GM18867 (cell line): ENCODE measurements around the gene IQSEC3.
"Not testable (repeated sequence)": the region's sequence is repeated elsewhere in the genome, so short reads cannot be mapped to it uniquely, and the experiment has no call there.

ENCODE experiments used
- ATAC-seq: cut with Tn5 transposase; IDR thresholded peaks from one replicate; pipeline ENCODE4 v1.9.1; 2021; ENCODE audit warnings: mild to moderate bottlenecking, moderate library complexity; ENCODE audit not compliant: unreplicated experiment

The IQSEC3 gene

DNA sequence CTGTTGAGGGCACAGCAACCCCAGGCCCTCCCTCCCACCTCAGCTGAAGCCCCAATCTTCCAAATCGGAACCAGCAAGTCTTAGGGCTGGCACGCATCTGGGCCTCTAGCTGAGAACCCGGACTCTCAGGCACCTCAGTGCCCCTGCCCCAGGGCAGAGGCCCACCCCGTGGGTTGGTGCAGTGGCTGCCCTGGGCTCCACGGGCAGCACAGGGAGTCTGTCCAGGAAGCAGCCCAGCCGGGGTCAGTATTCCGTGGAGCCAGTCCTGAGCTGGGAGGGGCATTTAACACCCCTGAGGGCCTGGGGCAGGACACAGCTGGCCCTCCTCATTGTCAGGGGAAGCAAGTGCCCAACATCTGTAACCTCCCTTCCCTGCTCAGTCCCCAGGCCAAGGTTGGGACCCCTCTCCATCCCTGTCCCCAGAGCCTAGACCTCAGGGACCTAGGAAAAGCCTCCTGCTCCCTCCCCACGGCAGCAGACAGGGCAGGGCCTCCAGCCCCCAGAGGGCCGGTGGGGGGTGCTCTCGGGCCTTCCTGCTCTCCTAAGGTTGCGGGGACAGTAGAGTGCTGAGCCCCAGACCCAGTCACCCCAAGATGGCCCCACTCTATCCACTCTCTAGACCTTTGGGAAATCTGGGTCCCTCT, 110.9 kb downstream of the IQSEC3 start:
- no peak for ATAC-seq

DNA sequence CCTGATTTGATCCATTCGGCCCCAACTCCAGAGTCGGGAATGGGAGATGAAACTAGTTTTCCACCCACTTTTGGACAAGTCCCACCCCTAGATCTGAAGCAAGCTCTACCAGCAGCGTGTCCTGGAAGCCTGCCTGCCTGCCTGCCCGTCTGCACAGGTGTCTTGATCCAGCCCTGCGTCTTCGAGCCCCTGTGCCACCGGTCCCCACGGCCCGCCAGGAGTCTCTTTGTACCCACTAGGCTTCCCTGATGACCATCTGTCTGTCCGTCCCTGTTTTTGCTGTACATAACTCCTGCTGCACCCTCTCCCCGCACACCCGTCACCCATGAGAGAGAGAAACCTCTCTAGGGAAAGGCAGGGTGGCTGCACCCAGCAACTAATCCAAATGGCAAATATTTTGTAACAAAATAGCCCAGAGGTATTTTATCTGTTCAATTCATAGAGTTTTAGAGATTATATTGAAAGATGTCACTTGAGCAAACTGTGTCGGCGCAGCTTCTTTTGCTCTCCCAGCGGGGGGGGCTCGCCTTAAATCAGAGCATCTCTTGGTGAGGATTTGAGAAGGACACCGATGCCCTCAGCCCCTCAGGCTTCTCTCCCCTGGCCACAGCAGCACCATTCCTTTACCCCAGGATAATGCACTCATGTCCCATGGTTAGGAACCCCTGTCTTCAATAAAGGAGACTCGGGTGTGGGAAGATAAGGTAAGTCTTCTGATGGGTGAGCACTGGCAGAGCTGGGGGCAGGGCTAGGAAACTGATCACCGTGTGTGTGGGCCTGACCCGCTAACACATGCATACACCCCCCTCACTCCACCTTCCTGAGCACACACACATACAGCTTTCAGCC, 111.6 kb downstream of the IQSEC3 start:
- ATAC-seq: no peak

DNA sequence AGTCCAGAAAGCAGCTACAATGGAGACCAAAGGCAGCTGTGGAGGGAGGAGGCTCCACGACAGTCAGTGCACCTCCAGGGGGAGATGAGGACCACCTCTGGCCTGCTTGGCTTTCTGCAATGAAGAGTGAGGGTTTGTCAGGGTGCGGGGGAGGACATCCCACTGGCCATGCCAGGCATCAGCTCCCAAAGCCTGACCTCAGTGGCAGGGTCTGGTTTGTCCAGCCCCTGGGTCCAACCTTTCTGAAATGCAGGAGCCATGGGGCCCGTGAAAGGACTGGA, 112.2 kb downstream of the IQSEC3 start:
- ATAC-seq: no peak

DNA sequence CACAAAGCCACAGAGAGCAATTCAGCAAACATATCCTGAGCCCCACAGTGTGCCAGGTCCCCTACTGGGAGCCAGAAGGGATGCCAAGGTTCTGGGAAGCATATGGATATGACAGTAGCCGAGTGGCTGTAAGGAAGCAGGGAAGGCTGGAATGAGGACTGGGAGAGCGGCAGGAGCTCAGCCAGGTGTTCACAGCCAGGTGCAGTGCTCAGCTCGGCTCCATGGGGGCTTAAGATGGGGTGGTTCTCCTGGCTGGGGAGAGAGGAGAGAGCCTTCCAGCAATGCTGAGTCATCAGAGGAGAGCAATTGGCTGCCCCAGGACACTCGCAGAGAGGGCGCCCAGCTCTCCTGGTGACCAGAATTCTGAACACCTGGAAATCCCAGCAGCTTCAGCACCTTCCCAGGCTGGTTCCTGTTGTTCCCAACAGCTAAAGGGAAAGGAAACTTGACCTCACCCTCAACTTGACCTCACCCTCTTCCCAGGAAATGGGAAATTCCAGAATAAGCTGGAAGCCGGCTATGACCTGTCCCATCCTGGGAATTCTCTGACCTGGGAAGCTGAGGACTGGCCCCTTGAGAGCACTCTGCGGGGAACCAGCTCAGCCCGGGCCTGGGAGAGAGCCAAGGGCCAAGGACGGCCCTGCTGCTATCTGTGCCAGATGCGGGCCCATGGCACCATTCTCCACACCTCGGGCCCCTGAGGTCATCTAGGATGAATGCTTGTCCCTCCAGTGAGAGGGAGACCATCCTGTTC, 112.7 kb downstream of the IQSEC3 start:
- ATAC-seq: no peak

DNA sequence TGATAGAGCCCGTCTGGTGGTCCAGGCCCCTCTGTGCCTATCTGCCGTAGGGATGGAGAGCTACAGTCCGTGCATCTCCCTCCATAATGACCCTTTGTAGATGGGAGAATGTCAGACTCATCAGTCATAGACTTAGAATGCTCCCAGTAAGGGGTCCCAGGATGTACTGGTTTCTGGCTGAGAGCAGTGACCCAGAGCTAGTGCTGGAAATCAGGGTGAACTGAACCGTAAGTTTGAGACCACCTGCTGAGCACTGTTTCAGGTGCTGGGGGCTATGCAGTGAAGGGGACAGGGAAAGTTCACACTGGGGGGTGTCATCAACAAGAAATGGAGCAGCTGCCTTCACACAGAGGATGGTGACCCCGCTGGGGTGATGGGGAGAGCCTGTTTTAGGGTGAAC, 113.3 kb downstream of the IQSEC3 start:
- no peak for ATAC-seq

DNA sequence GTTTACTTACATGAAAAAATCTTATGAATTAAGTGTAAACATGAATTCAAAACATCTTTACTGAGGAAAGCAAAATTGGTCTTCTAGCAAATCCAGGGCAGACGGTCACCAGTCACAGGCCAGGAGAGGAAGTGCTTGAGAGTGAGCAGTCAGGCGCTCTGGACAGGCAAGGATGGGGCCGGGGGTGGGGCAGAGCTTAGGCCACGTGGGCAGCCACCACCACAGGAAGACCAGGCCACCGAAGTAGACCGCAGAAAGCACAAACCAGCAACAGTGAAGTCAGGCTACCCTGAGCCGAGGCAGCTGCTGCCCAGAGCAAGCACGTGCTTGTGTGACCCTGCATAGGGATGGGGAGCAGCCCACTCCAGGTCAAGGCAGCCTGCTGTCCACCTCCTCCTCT, 113.9 kb downstream of the IQSEC3 start:
- ATAC-seq: no peak

DNA sequence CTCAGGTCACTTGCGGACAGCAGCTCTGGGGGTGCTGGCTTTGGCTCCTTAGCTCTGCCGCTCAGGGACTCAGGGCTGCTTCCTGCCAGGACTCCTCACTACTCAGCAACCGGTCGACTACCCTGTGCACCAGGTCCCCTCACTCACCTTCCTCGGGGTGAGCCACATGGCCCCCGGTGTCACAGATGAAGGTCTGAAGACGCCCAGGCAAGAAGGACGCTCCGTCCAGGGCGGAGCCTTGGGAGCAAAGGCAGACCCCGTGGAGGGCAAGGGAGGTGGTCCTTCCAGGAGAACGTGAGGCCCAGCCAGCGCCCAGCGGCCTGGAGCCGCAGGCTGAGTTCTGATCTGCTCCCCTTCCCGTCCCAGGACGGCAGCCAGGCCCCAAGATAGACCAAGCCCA, 115.4 kb downstream of the IQSEC3 start:
- ATAC-seq: no peak

DNA sequence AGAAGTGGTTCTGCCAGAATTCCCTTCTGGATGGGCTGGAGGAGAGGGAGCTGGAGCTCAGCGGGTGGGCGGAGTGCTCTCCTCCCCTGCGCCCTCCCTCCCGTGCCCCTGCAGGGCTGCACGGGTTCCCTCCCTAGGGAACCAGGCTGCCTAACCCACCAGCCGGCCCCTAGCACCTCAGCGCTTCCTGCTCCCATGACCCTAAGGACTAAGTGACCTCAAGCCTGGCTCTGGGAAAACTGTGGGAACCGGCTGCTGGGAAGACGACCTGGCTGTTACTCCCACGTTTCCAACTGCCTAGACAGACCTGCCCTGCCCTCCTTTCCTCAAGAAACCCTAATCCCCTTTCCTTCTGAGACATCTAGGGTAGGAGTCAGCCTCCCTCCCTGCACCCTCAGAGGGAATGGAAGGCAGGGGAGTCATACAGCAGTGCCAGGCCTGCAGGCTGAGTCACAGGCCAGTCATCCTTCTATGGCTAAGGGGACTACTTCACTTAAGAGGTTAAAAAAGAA, 115.9 kb downstream of the IQSEC3 start:
- ATAC-seq: no peak

DNA sequence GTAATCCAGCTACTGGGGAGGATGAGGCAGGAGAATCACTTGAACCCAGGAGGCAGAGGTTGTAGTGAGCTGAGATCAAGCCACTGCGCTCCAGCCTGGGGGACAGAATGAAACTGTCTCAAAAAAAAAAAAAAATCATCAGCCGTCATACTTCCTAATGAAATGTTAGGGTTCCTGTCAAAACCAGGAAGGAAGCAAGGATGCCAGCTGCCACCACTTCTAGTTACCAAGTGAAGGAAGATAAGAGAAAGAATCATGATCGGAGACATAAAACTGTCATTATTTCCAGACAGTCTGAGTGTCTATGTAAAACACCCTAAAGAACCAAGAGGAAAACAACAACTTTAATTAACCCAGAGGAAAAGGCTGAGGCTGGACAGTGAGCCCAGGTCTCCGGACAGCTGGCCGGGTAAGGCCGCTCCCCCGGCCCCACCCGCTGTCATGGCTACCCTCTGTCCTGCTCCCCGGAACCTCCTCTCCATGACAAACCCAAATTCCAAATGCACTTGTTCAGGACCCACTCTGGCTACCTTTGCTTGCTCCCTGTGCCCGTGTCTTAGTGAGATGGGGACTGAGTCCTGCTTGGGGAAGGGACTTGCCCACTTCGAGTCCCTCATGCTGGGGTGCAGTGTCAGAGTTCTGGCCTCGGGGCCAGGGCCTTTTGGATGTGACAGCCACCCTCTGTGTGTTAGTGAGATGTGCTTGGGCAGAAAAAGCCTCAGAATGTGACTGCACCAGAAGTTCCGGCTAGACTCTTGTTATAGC, 118.4 kb downstream of the IQSEC3 start:
- ATAC-seq: no peak

DNA sequence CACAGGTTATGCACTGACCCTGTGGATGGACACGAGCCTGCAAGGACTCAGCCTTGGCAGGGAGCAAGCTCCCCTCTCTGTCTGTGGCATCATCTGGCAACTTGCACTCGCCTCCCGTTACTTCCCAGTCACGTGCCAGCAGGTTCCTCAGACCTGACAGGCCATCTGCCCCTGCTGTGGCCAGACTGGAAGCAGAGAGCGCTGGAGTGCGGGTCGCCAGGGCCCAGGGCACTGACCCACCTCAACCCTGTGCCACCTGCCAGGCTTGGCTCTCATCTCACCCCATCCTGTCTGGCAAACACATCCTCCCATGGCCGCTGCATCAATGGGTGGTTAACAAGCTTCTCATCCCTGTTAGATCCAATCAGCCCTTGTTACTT, 119.0 kb downstream of the IQSEC3 start:
- no peak for ATAC-seq

DNA sequence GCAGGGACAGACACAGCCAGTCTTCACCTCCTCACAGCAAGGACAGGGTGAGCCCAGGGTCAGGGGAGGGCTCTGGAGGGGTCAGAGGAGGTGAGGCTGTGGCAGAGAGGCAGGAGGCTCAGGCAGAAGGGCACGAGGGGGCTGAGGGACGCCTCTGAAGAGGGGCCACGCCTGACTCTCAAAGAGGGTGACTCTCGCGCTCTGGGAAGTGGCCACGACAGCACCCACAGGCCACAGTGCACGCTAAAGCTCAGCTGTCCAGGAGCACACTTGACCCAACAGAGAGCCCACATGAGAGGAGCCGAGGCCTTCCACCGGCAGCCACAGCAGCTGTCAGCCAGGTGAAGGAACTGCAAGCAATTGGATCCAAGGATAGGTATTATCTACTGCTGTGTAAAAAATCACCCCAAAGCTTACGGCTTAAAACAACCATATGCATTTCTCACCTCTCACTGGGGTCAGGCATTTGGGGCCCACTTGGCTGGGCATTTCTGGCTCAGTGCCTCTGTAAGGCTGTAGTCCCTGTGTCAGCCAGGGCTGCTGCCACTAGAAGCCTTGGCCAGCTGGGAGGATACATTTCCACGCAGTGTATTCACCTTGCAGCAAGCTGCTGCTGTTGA, 119.5 kb downstream of the IQSEC3 start:
- ATAC-seq: no peak

DNA sequence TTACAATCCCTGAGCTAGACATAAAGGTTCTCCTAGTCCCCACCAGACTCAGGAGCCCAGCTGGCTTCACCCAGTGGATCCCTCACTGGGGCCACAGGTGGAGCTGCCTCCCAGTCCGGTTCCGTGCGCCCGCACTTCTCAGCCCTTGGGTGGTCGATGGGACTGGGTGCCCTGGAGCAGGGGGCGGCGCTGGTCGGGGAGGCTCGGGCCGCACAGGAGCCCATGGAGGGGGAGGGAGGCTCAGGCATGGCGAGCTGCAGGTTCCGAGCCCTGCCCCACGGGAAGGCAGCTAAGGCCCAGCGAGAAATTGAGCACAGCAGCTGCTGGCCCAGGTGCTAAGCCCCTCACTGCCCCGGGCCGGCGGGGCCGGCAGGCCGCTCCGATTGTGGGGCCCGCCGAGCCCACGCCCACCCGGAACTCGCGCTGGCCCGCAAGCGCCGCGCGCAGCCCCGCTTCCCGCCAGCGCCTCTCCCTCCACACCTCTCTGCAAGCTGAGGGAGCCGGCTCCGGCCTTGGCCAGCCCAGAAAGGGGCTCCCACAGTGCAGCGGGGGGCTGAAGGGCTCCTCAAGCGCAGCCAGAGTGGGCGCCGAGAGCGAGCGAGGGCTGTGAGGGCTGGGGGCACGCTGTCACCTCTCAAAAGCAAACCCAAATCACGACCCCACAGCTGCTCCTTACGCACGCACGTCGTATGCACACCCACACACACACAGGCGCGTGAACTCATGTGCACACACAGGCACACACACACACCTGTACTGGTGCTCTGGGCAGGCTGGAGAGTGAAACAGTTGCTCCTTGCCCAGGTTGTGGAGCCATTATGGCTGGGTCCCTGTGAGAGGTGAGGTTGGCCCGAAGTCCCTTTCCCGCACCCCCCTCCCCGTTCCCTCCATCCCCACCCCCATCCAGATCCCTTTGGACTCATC, 121.7 kb downstream of the IQSEC3 start:
- ATAC-seq: not testable (repeated sequence)

DNA sequence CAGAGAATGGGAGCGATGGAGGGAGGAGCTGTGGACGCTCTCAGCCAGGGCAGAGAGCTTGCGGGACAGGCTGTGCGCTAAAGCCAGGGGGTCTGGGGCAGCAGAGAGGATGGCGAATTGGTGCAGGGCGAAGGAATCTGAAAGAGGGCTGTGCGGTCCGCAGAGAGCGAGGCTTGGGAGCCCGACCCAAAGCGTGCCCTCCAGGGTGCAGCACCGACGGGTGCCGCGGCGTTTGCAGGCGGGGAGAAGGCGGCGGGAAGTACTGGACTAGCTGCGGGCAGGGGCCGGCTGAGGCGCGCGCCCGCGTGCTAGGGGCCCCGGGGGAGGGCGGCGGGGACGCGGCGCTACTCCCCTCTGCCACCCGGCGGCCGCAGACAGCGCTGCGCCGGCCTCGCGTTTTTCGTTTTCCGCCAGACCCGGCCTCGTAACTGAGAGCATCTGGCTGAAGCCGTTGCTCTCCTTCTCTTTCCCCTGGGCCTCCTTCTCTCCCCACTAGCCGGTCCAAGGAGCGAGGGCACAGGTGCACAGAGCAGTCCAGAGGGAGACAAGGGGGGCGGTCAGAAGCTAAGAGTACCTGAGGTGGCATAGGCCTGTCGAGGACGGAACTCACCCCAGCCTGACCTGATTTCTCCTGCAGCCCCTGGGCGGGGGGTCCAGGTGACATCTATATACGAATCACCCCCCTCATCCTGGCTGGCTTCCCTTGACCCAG, 122.5 kb downstream of the IQSEC3 start:
- ATAC-seq: peak; percentile 54

DNA sequence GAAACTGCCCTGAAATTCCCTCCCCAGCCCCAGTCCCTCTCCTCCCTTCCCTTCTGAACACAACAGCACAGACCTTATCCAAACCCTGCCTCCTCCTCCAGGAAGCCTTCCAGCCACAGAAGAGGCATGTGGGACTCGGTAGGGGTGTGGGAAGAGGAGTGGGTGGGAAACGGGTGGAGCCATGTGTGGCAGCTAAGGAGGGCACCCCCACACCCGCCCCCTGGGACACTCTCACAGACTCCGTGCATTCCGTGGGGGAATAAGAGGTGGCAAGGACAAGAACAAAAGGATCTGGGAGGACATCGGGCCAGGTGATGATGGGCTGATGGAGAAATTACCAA, 123.0 kb downstream of the IQSEC3 start:
- ATAC-seq: no peak

DNA sequence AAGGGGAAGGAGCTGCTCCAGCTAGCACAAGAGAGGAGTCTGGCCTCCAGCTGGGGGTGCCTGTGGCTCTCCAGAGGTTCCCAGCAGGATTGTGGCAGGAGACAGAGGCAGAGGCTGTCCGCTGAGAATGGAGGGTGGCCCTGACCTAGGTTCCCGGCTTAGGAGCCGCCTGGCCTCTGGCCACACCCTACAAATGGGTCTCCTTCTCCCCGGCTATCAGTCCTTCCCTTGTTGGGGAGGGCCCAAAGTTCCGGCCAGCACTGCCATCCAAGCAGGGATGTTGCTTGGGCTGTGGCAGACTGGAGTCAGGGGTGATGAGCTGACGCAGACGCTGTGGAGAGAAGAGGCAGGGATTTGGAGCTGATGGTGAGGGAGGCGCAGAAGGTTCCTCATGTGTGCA, 124.3 kb downstream of the IQSEC3 start:
- no peak for ATAC-seq

DNA sequence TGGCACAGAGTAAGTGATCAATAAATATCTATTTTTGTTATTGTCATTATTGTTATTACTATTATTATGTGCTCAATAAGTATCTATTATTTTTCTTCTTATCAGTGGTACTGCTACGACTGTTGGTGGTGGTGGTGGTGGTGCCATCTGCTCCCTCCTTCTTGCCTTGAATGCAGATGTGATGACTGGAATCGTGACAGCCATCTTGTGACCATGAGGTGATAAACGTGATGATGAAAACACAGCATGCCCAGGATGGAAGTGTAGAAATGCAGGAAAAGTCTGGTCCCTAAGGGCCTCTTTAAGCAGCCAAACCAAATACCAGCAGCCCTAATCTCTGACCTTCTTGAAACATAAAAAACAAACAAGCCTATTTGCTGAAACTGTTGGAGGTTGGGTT, 125.0 kb downstream of the IQSEC3 start:
- no peak for ATAC-seq

DNA sequence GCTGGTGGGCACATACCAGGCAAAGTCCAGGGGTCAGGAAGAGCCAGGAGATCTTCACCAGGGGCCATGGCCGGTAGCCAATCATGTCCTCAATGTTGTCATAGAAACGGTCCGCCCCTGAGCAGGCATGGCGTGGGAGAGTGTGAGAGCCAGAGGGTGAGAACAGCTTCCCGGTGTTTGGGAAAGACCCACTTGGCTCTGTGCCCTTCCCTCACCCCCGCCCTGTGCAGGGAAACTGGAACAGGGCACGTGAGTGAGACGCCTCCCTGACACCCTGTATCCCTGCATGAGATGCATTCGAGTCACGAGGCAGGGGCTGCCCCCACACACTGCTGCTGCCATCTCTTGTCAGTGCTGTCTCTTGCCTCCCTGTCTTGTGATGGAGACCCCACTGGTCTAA, 126.7 kb downstream of the IQSEC3 start:
- no peak for ATAC-seq

DNA sequence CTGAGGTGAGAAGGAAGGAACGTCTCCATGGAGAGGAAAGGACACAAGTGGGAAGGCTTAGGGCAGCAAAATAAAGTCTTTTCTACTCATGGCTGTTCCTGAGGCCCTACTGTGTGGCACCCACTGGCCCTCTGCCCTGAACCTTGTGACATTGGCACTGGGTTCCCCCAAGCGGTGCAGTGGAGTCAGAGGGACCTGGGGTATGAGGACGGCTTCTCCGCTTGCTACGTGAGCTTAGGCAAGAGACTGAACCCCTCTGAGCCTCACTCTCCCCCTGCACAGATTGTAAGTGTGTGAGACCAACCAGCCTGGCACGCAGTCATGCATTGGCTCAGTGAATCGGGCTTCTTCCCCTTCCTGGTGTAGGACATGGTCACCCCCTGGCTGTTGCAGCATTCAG, 127.7 kb downstream of the IQSEC3 start:
- ATAC-seq: no peak

DNA sequence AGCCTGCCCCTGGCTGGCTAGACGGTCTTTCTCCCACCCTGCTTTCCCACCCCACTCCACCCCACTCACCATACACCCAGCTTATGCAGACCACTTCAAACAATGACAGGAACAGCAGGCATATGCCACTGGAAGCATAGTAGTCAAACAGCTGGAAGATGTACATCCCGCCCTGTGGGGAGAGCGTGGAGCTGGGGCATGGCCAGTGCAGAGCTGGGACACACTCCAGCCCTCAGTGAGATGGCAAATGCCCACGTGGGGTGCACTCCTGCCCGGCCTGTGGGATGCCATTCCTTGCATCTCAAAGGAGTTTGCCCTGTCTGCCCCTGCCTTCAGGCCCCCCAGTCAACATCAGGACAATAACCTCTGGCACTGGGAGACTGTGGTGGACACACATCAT, 128.6 kb downstream of the IQSEC3 start:
- no peak for ATAC-seq
